Panc1 (cell line): ENCODE measurements around the gene GNAQ.

ENCODE experiments used
- CTCF ChIP-seq: fragments of 450-650 bp; IDR thresholded peaks from 2 replicates; pipeline ENCODE4 v1.5.1; 2017; ENCODE audit warnings: mild to moderate bottlenecking
- POLR2AphosphoS5 ChIP-seq: IDR thresholded peaks from 2 replicates; pipeline ENCODE4 v1.6.1; 2012; ENCODE audit warnings: mild to moderate bottlenecking, low read depth, low read length, moderate library complexity
- TCF7L2 ChIP-seq: IDR thresholded peaks from 2 replicates; pipeline ENCODE4 v1.6.1; 2011; ENCODE audit warnings: mild to moderate bottlenecking, low read depth, low read length, inconsistent platforms
- TF ChIP-seq, protein P1 (sequence below), 2 experiments: IDR thresholded peaks; 2 replicates each; pipeline ENCODE4 v1.6.1; 2011 to 2012; ENCODE audit warnings: low read depth in 2 of 2, control low read depth in 1 of 2, low read length in 1 of 2, mild to moderate bottlenecking in 1 of 2, moderate library complexity in 1 of 2; ENCODE audit not compliant: insufficient read depth in 1 of 2

DNA sequence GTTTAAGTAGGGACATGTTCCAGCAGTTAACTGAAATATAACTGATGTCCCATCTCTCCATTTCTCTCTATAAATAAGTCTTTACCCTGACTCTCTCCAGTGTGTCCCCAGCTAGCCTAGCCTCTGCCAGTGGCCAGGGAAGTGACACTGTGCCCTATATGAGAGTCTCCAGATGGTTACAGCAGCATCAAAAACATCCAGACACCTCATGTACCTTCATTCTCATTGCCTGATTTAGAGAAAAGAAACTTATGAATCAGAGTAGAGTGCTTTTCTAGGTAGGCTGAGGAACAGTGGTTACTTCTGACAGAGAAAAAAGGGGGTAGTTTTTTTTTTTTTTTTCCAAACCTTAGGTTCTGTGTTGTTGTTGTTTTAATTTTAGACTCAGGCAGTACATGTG lies 148.5 kb downstream of the GNAQ start:
- TF ChIP-seq CTCF (no peak), TCF7L2 (no peak), POLR2AphosphoS5 (no peak)
- TF ChIP-seq, protein P1, sequence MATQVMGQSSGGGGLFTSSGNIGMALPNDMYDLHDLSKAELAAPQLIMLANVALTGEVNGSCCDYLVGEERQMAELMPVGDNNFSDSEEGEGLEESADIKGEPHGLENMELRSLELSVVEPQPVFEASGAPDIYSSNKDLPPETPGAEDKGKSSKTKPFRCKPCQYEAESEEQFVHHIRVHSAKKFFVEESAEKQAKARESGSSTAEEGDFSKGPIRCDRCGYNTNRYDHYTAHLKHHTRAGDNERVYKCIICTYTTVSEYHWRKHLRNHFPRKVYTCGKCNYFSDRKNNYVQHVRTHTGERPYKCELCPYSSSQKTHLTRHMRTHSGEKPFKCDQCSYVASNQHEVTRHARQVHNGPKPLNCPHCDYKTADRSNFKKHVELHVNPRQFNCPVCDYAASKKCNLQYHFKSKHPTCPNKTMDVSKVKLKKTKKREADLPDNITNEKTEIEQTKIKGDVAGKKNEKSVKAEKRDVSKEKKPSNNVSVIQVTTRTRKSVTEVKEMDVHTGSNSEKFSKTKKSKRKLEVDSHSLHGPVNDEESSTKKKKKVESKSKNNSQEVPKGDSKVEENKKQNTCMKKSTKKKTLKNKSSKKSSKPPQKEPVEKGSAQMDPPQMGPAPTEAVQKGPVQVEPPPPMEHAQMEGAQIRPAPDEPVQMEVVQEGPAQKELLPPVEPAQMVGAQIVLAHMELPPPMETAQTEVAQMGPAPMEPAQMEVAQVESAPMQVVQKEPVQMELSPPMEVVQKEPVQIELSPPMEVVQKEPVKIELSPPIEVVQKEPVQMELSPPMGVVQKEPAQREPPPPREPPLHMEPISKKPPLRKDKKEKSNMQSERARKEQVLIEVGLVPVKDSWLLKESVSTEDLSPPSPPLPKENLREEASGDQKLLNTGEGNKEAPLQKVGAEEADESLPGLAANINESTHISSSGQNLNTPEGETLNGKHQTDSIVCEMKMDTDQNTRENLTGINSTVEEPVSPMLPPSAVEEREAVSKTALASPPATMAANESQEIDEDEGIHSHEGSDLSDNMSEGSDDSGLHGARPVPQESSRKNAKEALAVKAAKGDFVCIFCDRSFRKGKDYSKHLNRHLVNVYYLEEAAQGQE (IDR thresholded peaks at IDR 0.05; ENCODE audit: insufficient read depth in 1 of 2, low read depth in 2 of 2, low read length in 1 of 2) = no peak
